Right renal cortex interstitium (tissue), 3 donors: Measurements from ENCODE around the gene AACS. TPM values are rescaled to one million over a fixed set of nuclear protein-coding genes. Genes with fewer than 3 reads are reported as not detected.
"Not testable (repeated sequence)": the region's sequence is repeated elsewhere in the genome, so short reads cannot be mapped to it uniquely, and the experiment has no call there.

Experiments
- DNase-seq, 3 donors: peaks; one replicate each; pipeline ENCODE4 v3.0.0-alpha.2; 2013; ENCODE audit warnings: low read depth in 3 of 3, low spot score in 2 of 3
- polyA plus RNA-seq, 3 donors: library from polyadenylated mRNA; unstranded; fragments of 120-200 nt; gene quantifications; one replicate each; pipeline ENCODE4 v1.2.1, GENCODE V29; 2013; ENCODE audit not compliant: insufficient read length in 3 of 3

AACS gene
- 10 to 100 TPM; 22.4 to 24.2 (median 22.8) TPM for polyA plus RNA-seq

GRCh38 chr12:125065021-125065918 is at the start of gene AACS:
TSS of gene AACS (plus strand) at chr12:125065435. CDS start at chr12:125065585, 150 bp downstream.
- peak; percentile 38 to 64 (median 60) for DNase-seq

- DNase-seq = no peak
Observed at GRCh38 chr12:125015680-125016310, 49.4 kb upstream of the AACS start.

- no peak for DNase-seq
Observed at GRCh38 chr12:125017801-125018200, 47.4 kb upstream of the AACS start.

GRCh38 chr12:125018356-125018755 is 46.9 kb upstream of the AACS start:
- DNase-seq = no peak

- no peak for DNase-seq
Observed at GRCh38 chr12:125021096-125021495, 44.1 kb upstream of the AACS start.

GRCh38 chr12:125021771-125022170 is 43.5 kb upstream of the AACS start:
- no peak for DNase-seq

GRCh38 chr12:125023065-125023464 is 42.2 kb upstream of the AACS start:
- DNase-seq = no peak

GRCh38 chr12:125024949-125025563 is 40.2 kb upstream of the AACS start:
- no peak for DNase-seq

- no peak for DNase-seq
Observed at GRCh38 chr12:125025606-125026235, 39.5 kb upstream of the AACS start.

GRCh38 chr12:125028106-125028505 is 37.1 kb upstream of the AACS start:
- no peak for DNase-seq

GRCh38 chr12:125029761-125030358 is 35.4 kb upstream of the AACS start:
- DNase-seq = no peak

GRCh38 chr12:125031471-125031870 is 33.8 kb upstream of the AACS start:
- not testable (repeated sequence) for DNase-seq

- no peak for DNase-seq
Observed at GRCh38 chr12:125032466-125033152, 32.6 kb upstream of the AACS start.

GRCh38 chr12:125033288-125033687 is 31.9 kb upstream of the AACS start:
- no peak for DNase-seq

GRCh38 chr12:125038976-125039625 is 26.1 kb upstream of the AACS start:
- no peak for DNase-seq

- no peak for DNase-seq
Observed at GRCh38 chr12:125049093-125049458, 16.2 kb upstream of the AACS start.

GRCh38 chr12:125050446-125050845 is 14.8 kb upstream of the AACS start:
- no peak for DNase-seq

- DNase-seq = no peak
Observed at GRCh38 chr12:125050868-125051267, 14.4 kb upstream of the AACS start.

GRCh38 chr12:125053821-125054220 is 11.4 kb upstream of the AACS start:
- DNase-seq = no peak

GRCh38 chr12:125055591-125055990 is 9.6 kb upstream of the AACS start:
- DNase-seq = no peak
